Naive B cell (primary cell): Measurements from ENCODE around the gene MED27. TPM values are rescaled to one million over a fixed set of nuclear protein-coding genes. Genes with fewer than 3 reads are reported as not detected.

Source experiments
- ATAC-seq, 2 donors: fragments of 150-1000 bp; cut with Tn5 transposase; 2 replicates each; pipeline ENCODE4 v1.10.0; 2021; ENCODE audit warnings: low read depth in 2 of 2, mild to moderate bottlenecking in 2 of 2, moderate library complexity in 2 of 2
- DNase-seq: peaks from one replicate; pipeline ENCODE4 v3.0.0; 2022
- H3K27ac Mint-ChIP-seq, 6 donors: one replicate each; pipeline ENCODE4 v1.8.0; 2020 to 2022; ENCODE audit warnings: mild to moderate bottlenecking in 6 of 6, mixed read lengths in 6 of 6, moderate library complexity in 5 of 6, inconsistent platforms in 2 of 6
- H3K27me3 Mint-ChIP-seq, 3 donors: one replicate each; pipeline ENCODE4 v1.8.0; 2021 to 2022; ENCODE audit warnings: mixed read lengths in 3 of 3, mild to moderate bottlenecking in 1 of 3
- H3K36me3 Mint-ChIP-seq, 2 donors: one replicate each; pipeline ENCODE4 v1.8.0; 2020 to 2022; ENCODE audit warnings: mixed read lengths in 2 of 2, inconsistent platforms in 1 of 2, mild to moderate bottlenecking in 1 of 2
- H3K4me1 Mint-ChIP-seq, 3 donors: one replicate each; pipeline ENCODE4 v1.8.0; 2020 to 2022; ENCODE audit warnings: mixed read lengths in 3 of 3, inconsistent platforms in 1 of 3, mild to moderate bottlenecking in 1 of 3, moderate library complexity in 1 of 3
- H3K4me3 Mint-ChIP-seq, 8 donors: one replicate each; pipeline ENCODE4 v1.8.0; 2020 to 2022; ENCODE audit warnings: mild to moderate bottlenecking in 8 of 8, mixed read lengths in 8 of 8, moderate library complexity in 8 of 8, inconsistent platforms in 2 of 8
- H3K9me3 Mint-ChIP-seq, 7 donors: one replicate each; pipeline ENCODE4 v1.8.0; 2020 to 2022; ENCODE audit warnings: mixed read lengths in 7 of 7, mild to moderate bottlenecking in 5 of 7, inconsistent platforms in 2 of 7, moderate library complexity in 1 of 7
- polyA plus RNA-seq, 6 donors: library from polyadenylated mRNA; unstranded; fragments of 300-500 nt; fragmentation: Illumina TruSeq; gene quantifications; one replicate each; pipeline ENCODE4 v1.2.3, GENCODE V29; 2021; ENCODE audit warnings: low read depth in 6 of 6

The MED27 gene
- polyA plus RNA-seq, 6 donors from 2014 or later, result 33.1 to 76.9 (median 40.5) TPM

GRCh38 chr9:132031467-132032237 lies 48.0 kb downstream of the MED27 start:
- H3K27me3 Mint-ChIP-seq, result no peaks in the 10 kb centered on the region
- H3K4me1 Mint-ChIP-seq, result peaks cover 49 to 76% (median 58%) of the 10 kb centered on the region in 3 donors
- peak overlapping the region in 1 of 6 donors; percentile 43 for H3K27ac Mint-ChIP-seq
- H3K36me3 Mint-ChIP-seq, result no peaks in the 10 kb centered on the region
- ATAC-seq (no peak), DNase-seq (no peak)
- H3K9me3 Mint-ChIP-seq, result no peaks in the 10 kb centered on the region
- no peak overlapping the region for H3K4me3 Mint-ChIP-seq

- Mint-ChIP-seq H3K4me3 (no peak overlapping the region), H3K27ac (peak overlapping the region in 1 of 6 donors; percentile 62), H3K36me3 (peaks cover 0 to 5% of the 10 kb centered on the region in 2 donors), H3K4me1 (peaks cover 43 to 74% (median 53%) of the 10 kb centered on the region in 3 donors), H3K27me3 (no peaks in the 10 kb centered on the region), H3K9me3 (no peaks in the 10 kb centered on the region)
- ATAC-seq (no peak), DNase-seq (no peak)
These were observed 48.9 kb downstream of the MED27 start for GRCh38 chr9:132030626-132031325.

DNA sequence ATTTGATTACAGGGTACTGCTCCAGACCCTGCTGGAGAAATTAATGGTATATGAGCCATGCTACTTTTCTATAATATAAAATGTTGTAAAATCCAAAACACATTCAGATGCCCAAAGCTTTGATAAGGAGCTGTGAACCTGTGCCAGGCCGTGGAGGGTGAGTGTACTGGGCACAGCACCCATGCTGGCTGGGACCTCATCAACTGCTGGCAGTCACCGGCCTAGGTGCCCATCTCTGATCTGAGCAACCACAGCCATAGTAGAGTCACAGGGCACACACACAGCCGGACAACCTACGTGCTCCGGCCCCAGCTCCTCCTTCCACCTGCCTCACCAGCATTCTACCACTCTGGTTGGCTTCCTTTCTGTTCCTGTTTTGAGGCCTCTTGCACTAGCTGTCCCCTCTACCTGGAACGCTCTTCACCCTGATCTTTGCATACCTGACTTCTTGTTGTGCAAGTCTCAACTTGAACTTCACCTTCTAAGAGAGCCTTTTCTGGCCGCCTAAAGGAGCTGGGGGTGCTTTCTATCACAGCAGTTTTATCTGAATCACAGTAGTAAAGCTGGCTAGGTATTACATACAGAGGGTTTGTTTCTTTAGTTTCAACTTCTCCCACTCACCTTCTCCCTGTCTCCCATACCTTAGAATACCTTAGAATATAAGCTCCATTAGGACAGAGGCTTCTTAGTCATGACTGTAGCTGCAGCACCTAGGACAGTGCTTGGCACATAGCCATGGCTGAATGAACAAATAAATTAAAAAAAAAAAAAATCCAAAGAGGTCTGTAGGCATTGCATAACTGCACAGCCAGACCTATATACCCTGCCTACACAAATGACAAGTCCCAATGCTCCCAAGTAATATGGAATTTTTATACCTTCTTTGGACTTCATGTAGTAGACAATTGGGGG lies 51.7 kb downstream of the MED27 start:
- ATAC-seq, result no peak
- DNase-seq, result no peak
- no peaks in the 10 kb centered on the region for H3K9me3 Mint-ChIP-seq
- H3K27ac Mint-ChIP-seq, result peak overlapping the region in 1 of 6 donors; percentile 51
- H3K4me3 Mint-ChIP-seq, result no peak overlapping the region
- no peaks in the 10 kb centered on the region for H3K27me3 Mint-ChIP-seq
- peaks cover 25 to 58% (median 39%) of the 10 kb centered on the region in 3 donors for H3K4me1 Mint-ChIP-seq
- H3K36me3 Mint-ChIP-seq, result peaks cover 5 to 13% of the 10 kb centered on the region in 2 donors

GRCh38 chr9:132026932-132027585 lies 52.6 kb downstream of the MED27 start:
- H3K9me3 Mint-ChIP-seq, result peaks cover 0 to 3% (median 0%) of the 10 kb centered on the region in 7 donors

GRCh38 chr9:132025766-132026165 lies 53.9 kb downstream of the MED27 start:
- H3K27ac Mint-ChIP-seq, result no peak overlapping the region
- H3K4me3 Mint-ChIP-seq, result no peak overlapping the region
- ATAC-seq, result no peak
- peaks cover 5 to 13% of the 10 kb centered on the region in 2 donors for H3K36me3 Mint-ChIP-seq
- H3K4me1 Mint-ChIP-seq, result peaks cover 21 to 56% (median 42%) of the 10 kb centered on the region in 3 donors
- peaks cover 0 to 3% (median 0%) of the 10 kb centered on the region in 7 donors for H3K9me3 Mint-ChIP-seq
- H3K27me3 Mint-ChIP-seq, result no peaks in the 10 kb centered on the region
- DNase-seq, result no peak

More at GRCh38 chr9:132026932-132027585, 52.6 kb downstream of the MED27 start:
- H3K27ac Mint-ChIP-seq, result peak overlapping the region in 2 of 6 donors; percentile 51 to 74
- DNase-seq (no peak), ATAC-seq (no peak)
- H3K4me1 Mint-ChIP-seq, result peaks cover 21 to 52% (median 33%) of the 10 kb centered on the region in 3 donors
- H3K36me3 Mint-ChIP-seq, result peaks cover 5 to 13% of the 10 kb centered on the region in 2 donors
- H3K4me3 Mint-ChIP-seq, result no peak overlapping the region
- no peaks in the 10 kb centered on the region for H3K27me3 Mint-ChIP-seq

GRCh38 chr9:132024589-132024988 lies 55.1 kb downstream of the MED27 start:
- Mint-ChIP-seq H3K4me1 (peaks cover 18 to 52% (median 38%) of the 10 kb centered on the region in 3 donors), H3K27me3 (no peaks in the 10 kb centered on the region), H3K36me3 (peaks cover 5 to 13% of the 10 kb centered on the region in 2 donors), H3K9me3 (peaks cover 0 to 3% (median 0%) of the 10 kb centered on the region in 7 donors), H3K27ac (no peak overlapping the region), H3K4me3 (no peak overlapping the region)
- no peak for ATAC-seq
- DNase-seq, result no peak

GRCh38 chr9:132023419-132024180 lies 56.1 kb downstream of the MED27 start:
- ATAC-seq (no peak), DNase-seq (no peak)
- Mint-ChIP-seq H3K4me3 (no peak overlapping the region), H3K27ac (no peak overlapping the region), H3K4me1 (peaks cover 16 to 44% (median 31%) of the 10 kb centered on the region in 3 donors), H3K36me3 (peaks cover 5 to 13% of the 10 kb centered on the region in 2 donors), H3K27me3 (no peaks in the 10 kb centered on the region), H3K9me3 (peaks cover 0 to 3% (median 0%) of the 10 kb centered on the region in 7 donors)

DNA sequence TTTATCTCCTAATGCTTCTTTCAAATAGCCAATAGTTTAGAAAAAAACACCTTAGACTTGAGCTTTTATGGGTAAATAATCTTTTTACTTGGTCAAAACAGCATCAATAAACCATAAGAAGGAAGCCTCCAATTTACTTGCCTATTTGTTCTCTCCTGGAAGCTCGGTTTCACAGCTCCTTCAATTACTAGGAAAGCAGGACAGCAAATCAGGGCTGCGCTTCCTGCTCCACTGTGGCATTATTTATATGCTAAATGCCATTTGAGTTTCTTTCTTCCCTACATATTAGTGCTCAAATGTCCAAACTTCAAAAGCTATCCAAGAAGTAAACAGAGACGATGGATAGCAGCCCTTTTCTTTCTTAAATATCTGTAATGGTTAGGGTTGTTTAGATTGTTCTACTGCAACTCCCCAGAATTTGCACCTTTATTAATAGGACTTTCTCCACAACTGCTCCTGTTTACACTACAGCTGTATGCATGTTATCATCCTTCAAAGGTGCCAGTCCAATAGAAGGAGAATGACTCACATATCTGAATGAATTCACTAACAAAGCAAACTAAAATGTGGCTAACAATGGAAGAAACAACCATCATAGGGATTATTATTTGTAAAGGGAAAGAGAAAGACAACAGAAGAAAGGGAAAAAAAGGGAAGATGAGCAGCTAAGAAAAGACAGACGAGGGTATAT lies 58.7 kb downstream of the MED27 start:
- DNase-seq (no peak), ATAC-seq (no peak)
- H3K4me1 Mint-ChIP-seq, result peaks cover 16 to 34% (median 24%) of the 10 kb centered on the region in 3 donors
- H3K36me3 Mint-ChIP-seq, result peaks cover 5 to 10% of the 10 kb centered on the region in 2 donors
- peaks cover 0 to 3% (median 0%) of the 10 kb centered on the region in 7 donors for H3K9me3 Mint-ChIP-seq
- H3K27ac Mint-ChIP-seq, result no peak overlapping the region
- H3K4me3 Mint-ChIP-seq, result no peak overlapping the region
- H3K27me3 Mint-ChIP-seq, result no peaks in the 10 kb centered on the region

- Mint-ChIP-seq H3K27me3 (no peaks in the 10 kb centered on the region), H3K36me3 (peaks cover 5 to 6% of the 10 kb centered on the region in 2 donors), H3K9me3 (peaks cover 0 to 3% (median 0%) of the 10 kb centered on the region in 7 donors), H3K4me1 (peaks cover 16 to 29% (median 24%) of the 10 kb centered on the region in 3 donors), H3K27ac (peak overlapping the region in 1 of 6 donors; percentile 9), H3K4me3 (no peak overlapping the region)
- DNase-seq, result no peak
- ATAC-seq, result no peak
These were observed 59.4 kb downstream of the MED27 start for GRCh38 chr9:132020272-132020671.

DNA sequence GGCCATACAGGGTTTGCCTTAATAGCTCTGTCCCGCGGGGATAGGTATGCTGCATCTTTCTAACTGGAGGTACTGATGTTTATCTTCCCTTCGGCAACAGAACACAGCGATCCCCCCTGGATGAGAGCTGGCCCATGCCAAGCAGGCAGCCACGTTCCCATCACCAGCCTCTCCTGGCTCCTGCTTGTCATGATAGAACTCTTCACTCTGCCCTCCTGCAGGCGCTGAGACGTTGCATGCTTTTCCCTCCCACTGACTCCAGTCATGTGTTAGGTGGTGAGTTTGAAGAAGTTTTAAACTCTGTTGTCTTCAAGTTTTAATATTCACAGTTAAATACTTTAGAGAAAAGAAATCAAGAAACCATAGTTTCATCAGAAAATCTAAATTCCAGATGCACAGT lies 60.0 kb downstream of the MED27 start:
- Mint-ChIP-seq H3K27ac (peak overlapping the region in 1 of 6 donors; percentile 79), H3K27me3 (no peaks in the 10 kb centered on the region), H3K9me3 (peaks cover 0 to 3% (median 0%) of the 10 kb centered on the region in 7 donors), H3K36me3 (peaks cover 3 to 5% of the 10 kb centered on the region in 2 donors), H3K4me1 (peaks cover 16 to 29% (median 23%) of the 10 kb centered on the region in 3 donors), H3K4me3 (no peak overlapping the region)
- no peak for ATAC-seq
- no peak for DNase-seq

GRCh38 chr9:132018957-132019405 lies 60.7 kb downstream of the MED27 start:
- H3K9me3 Mint-ChIP-seq, result peaks cover 0 to 3% (median 0%) of the 10 kb centered on the region in 7 donors
- H3K4me3 Mint-ChIP-seq, result no peak overlapping the region
- DNase-seq (no peak), ATAC-seq (no peak)
- no peak overlapping the region for H3K27ac Mint-ChIP-seq
- no peaks in the 10 kb centered on the region for H3K27me3 Mint-ChIP-seq
- H3K4me1 Mint-ChIP-seq, result peaks cover 16 to 29% (median 22%) of the 10 kb centered on the region in 3 donors
- H3K36me3 Mint-ChIP-seq, result peaks cover 0 to 5% of the 10 kb centered on the region in 2 donors
